Endothelial cell (in vitro differentiated cells): ENCODE results near the gene GATC. TPM values are rescaled to one million over a fixed set of nuclear protein-coding genes. Genes with fewer than 3 reads are reported as not detected.

Experiments
- DNase-seq: peaks from one replicate; pipeline ENCODE4 v3.0.0; 2021; ENCODE audit warnings: low spot score
- H3K27ac Mint-ChIP-seq: one replicate; pipeline ENCODE4 v1.8.0; 2021; ENCODE audit warnings: mixed read lengths, inconsistent platforms; ENCODE audit not compliant: unreplicated experiment
- H3K27me3 Mint-ChIP-seq: one replicate; pipeline ENCODE4 v1.8.0; 2021; ENCODE audit warnings: mild to moderate bottlenecking, moderate library complexity, mixed read lengths, inconsistent platforms; ENCODE audit not compliant: unreplicated experiment
- H3K36me3 Mint-ChIP-seq: one replicate; pipeline ENCODE4 v1.8.0; 2021; ENCODE audit warnings: mild to moderate bottlenecking, low read depth, mixed read lengths, inconsistent platforms; ENCODE audit not compliant: unreplicated experiment
- H3K4me1 Mint-ChIP-seq: one replicate; pipeline ENCODE4 v1.8.0; 2021; ENCODE audit warnings: mild to moderate bottlenecking, mixed read lengths, inconsistent platforms; ENCODE audit not compliant: unreplicated experiment
- H3K4me3 Mint-ChIP-seq: one replicate; pipeline ENCODE4 v1.8.0; 2021; ENCODE audit warnings: mild to moderate bottlenecking, mixed read lengths, inconsistent platforms; ENCODE audit not compliant: unreplicated experiment
- H3K9me3 Mint-ChIP-seq: one replicate; pipeline ENCODE4 v1.8.0; 2021; ENCODE audit warnings: mixed read lengths, inconsistent platforms; ENCODE audit not compliant: unreplicated experiment
- total RNA-seq: library from RNA; stranded (reverse); fragmentation: NEBNext Ultra II Directional; extraction: Animal tissue kit (Norgen Biotek cat#: 25700); gene quantifications from one replicate; pipeline ENCODE4 v1.2.1, GENCODE V29; 2021; ENCODE audit not compliant: unreplicated experiment
- TF ChIP-seq, protein P1 (sequence below): fragments of 200-600 bp; sonication (generic); IDR thresholded peaks from one replicate; pipeline ENCODE4 v1.5.0; 2021; ENCODE audit warnings: antibody characterized with exemption; ENCODE audit not compliant: unreplicated experiment

Gene GATC
- total RNA-seq, 1 donor from 2014 or later, result 25.5 TPM

DNA sequence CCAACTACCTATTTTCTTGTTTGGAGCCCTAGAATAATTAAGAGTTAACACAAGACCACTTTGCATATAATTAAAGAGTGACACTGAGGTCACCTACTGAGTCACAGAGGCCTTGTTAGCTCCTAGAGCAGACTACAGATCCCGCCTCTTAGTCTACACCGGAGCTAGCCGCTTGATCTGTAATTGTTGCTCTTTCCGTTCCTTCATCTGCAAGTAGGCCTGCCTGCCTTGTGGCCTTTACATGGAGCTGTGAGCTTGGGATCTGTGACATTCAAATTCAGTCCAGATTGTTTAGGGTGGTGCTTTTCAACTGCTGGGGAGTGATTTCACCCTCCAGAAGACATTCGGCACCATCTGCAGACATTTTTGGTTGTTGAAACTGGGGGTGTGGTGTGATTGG lies 44.1 kb downstream of the GATC start:
- H3K9me3 Mint-ChIP-seq, result no peaks in the 10 kb centered on the region

DNA sequence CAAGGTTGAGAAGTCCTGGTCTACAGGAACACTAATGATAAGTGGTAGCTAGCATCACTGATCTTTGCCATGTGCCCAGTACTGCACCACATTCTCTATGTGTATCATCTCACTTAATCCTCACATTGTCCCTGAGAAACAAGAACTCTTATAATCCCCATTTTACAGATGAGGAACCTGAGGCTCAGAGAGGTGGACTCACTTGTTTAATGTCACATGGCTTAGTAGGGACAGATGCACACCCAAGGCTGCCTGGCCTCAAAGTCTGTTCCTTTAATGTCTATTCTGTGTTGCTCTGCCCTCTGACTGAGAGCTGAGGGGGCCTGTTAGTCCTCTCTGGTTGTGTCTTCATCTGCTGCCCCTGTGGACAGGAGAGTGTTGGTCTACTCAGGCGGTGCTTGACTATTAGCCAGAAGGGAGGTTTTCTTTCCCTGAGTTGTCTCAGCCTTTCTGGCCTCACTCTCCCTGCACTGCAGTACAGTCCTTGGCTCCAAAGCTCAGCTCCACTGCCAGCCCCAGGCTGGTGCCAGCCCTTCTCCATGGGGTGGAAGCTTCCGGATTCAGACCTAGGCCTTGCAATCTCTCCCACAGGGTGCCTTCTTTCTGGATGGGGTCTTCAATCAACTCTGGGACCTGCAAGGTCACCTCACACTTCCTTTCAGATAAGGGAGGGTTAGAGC lies 44.7 kb downstream of the GATC start:
- DNase-seq, result no peak
- peaks cover 14% of the 10 kb centered on the region for H3K4me1 Mint-ChIP-seq
- H3K27me3 Mint-ChIP-seq, result peaks cover 10% of the 10 kb centered on the region
- no peak overlapping the region for H3K4me3 Mint-ChIP-seq
- H3K27ac Mint-ChIP-seq, result no peak overlapping the region
- H3K36me3 Mint-ChIP-seq, result peaks cover 21% of the 10 kb centered on the region
- H3K9me3 Mint-ChIP-seq, result no peaks in the 10 kb centered on the region
- TF ChIP-seq, protein P1, sequence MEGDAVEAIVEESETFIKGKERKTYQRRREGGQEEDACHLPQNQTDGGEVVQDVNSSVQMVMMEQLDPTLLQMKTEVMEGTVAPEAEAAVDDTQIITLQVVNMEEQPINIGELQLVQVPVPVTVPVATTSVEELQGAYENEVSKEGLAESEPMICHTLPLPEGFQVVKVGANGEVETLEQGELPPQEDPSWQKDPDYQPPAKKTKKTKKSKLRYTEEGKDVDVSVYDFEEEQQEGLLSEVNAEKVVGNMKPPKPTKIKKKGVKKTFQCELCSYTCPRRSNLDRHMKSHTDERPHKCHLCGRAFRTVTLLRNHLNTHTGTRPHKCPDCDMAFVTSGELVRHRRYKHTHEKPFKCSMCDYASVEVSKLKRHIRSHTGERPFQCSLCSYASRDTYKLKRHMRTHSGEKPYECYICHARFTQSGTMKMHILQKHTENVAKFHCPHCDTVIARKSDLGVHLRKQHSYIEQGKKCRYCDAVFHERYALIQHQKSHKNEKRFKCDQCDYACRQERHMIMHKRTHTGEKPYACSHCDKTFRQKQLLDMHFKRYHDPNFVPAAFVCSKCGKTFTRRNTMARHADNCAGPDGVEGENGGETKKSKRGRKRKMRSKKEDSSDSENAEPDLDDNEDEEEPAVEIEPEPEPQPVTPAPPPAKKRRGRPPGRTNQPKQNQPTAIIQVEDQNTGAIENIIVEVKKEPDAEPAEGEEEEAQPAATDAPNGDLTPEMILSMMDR, result no peak

More for the DNA sequence above, 44.1 kb downstream of the GATC start:
- H3K4me3 Mint-ChIP-seq, result no peak overlapping the region
- DNase-seq, result no peak
- no peak overlapping the region for H3K27ac Mint-ChIP-seq
- peaks cover 9% of the 10 kb centered on the region for H3K27me3 Mint-ChIP-seq
- H3K4me1 Mint-ChIP-seq, result peaks cover 14% of the 10 kb centered on the region
- H3K36me3 Mint-ChIP-seq, result peaks cover 21% of the 10 kb centered on the region
- TF ChIP-seq, protein P1, result no peak

DNA sequence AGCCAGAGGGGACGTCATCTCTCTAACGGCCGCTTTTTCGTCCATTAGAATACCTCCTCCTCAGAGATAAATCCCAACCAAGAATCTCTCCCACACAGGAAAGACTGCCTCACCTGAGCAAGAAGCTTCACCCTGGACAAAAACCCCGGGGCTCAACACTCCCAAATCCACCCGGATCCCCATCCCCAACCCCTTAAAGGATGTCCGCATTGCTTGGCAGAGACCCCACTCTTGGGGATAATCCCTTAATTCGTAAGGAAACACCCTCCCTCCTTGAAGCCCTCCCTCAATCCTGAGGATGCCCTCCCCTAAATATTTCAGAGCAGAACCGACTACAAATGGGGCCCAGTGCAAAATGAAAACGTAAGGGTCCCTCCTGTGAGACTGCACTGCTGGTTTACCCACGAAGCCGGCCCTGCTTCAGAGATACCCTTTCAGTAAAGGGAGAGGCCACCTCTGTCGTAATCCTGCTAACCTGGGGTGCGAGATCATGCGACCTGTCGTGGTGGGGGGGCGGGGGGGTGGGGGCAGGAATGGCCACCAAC lies 49.0 kb downstream of the GATC start:
- Mint-ChIP-seq H3K9me3 (no peaks in the 10 kb centered on the region), H3K36me3 (peaks cover 21% of the 10 kb centered on the region), H3K4me1 (peaks cover 22% of the 10 kb centered on the region), H3K27ac (peak overlapping the region; percentile 90), H3K27me3 (peaks cover 5% of the 10 kb centered on the region), H3K4me3 (peak overlapping the region; percentile 99)
- no peak for DNase-seq
- TF ChIP-seq, protein P1, result no peak

DNA sequence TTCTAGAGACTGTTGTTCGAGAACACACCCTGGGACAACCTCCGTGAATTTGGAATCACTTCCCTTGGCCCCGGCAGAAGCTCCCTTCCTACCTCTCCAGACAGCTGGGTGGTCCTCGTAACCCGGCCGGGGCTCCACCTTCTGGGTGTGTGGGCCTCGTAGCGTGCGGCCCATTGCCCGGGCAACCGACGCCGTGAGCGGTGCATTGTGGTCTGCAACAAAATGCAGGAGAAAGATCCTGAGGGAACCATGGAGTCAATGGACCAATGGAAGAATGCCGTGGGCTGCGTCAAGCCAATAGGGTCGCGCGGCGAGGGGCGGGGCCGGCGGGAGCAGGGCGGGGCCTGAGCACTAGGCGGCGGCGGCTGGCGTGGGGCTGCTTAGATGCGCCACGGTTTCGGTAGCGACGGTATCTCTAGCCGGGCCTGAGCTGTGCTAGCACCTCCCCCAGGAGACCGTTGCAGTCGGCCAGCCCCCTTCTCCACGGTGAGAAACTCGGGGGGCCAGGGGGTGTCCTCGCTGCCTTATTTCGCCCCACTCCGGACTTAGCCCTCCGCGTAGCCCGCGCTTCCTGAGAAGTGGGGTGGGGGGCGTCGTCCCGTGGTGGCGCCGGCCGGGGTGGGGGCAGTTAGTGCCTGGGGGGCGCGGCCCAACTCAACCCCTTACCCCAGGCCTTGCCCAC lies 49.6 kb downstream of the GATC start, which contains the start of gene DYNLL1:
Gene DYNLL1 (plus strand): TSS at position 383 of the 682 bp plus-strand sequence. CDS start 309 bp downstream, outside the sequence.
- H3K4me1 Mint-ChIP-seq, result peaks cover 22% of the 10 kb centered on the region
- peaks cover 21% of the 10 kb centered on the region for H3K36me3 Mint-ChIP-seq
- H3K9me3 Mint-ChIP-seq, result no peaks in the 10 kb centered on the region
- DNase-seq, result peak; percentile 98
- H3K27ac Mint-ChIP-seq, result peak within 1 kb of the TSS; percentile 90
- TF ChIP-seq, protein P1, result no peak
- H3K27me3 Mint-ChIP-seq, result peaks cover 5% of the 10 kb centered on the region
- peak within 1 kb of the TSS; percentile 99 for H3K4me3 Mint-ChIP-seq
